HG03139 (cell line): ENCODE measurements around the gene AIRE.

ENCODE experiments used
- ATAC-seq: cut with Tn5 transposase; IDR thresholded peaks from one replicate; pipeline ENCODE4 v1.9.1; 2021; ENCODE audit not compliant: unreplicated experiment

Gene AIRE

DNA sequence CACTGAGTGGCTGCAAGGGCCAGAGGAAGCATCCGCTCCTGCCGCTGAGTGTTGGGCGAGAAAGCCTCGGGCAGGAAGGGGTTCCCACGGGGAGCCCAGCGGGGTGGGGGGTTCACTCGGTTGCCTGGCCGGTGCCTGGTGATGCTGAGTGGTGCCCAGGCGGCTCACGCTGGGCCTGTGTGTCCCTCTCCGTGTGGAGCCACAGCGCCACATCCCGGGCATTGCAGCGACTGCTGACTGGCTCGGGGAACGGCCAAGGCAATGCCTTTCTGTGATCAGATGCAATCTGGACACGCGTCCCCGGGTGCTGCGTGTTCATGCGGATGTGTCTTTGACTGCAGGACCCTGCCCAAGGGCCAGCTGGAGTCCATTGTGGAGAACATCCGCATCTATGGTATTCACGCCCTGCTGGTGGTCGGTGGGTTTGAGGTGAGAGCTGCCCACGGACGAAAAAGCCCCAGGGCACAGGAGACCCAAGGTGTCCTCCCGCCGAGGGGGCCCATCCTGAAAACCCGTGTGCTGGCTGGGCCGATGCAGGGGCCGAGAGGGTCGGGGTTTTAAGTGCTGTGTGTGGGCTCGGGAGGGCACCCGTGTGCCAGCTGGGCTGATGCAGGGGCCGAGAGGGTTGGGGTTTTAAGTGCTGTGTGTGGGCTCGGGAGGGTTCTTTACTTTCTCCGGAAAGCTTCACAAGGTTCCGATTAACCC is 37.1 kb downstream of the AIRE start:
- ATAC-seq = no peak

DNA sequence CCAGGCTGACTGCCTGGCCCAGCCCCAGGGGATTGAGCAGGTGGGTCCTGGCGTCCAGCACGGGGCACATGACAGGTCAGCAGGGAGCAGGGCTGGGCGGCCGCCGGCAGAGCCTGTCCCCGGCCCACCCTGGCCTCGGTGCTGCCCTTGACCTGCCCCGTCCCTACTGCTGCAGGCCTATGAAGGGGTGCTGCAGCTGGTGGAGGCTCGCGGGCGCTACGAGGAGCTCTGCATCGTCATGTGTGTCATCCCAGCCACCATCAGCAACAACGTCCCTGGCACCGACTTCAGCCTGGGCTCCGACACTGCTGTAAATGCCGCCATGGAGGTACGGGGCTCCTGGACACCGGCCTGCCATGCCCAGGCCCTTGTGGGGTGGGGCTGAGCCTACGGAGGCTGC is 37.9 kb downstream of the AIRE start:
- ATAC-seq = no peak

DNA sequence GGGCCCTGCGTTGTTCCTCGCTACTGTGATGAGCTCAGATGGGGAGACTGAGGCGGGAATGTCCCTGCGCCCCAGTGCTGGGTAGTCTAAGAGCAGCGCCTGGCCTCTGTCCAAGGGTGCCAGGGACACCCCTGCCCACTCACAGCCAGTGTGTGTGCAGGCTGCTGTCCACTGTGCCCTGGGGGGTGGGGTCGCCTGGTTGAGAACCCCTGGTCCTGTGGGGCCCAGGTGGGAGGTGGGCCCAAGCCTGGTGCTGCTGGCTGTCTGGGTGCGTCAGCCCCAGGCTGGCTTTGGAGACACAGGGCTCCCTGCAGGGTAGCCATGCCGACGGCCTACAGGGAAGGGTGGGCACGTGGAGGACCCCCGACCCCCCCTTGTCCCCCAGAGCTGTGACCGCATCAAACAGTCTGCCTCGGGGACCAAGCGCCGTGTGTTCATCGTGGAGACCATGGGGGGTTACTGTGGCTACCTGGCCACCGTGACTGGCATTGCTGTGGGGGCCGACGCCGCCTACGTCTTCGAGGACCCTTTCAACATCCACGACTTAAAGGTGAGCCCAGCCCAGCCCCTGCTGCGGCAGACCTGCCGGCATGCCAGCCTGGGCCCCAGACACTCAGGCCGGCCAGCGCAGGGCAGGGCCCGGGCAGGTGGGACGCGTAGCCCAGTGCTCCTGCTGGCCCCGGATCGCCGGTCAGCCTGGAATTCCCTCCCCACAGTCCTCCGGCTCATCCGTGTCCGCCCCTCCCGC is 38.6 kb downstream of the AIRE start:
- no peak for ATAC-seq

DNA sequence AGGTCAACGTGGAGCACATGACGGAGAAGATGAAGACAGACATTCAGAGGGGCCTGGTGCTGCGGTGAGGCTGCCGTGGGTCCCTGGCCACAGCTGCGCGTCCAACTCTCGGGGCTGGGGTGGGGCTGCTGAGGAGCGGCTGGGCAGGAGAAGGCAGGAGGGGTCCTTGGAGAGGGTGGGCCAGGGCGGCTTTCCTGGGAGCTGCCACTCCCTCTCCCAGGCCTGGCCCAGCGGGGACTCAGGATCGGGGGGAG is 39.1 kb downstream of the AIRE start:
- no peak for ATAC-seq

DNA sequence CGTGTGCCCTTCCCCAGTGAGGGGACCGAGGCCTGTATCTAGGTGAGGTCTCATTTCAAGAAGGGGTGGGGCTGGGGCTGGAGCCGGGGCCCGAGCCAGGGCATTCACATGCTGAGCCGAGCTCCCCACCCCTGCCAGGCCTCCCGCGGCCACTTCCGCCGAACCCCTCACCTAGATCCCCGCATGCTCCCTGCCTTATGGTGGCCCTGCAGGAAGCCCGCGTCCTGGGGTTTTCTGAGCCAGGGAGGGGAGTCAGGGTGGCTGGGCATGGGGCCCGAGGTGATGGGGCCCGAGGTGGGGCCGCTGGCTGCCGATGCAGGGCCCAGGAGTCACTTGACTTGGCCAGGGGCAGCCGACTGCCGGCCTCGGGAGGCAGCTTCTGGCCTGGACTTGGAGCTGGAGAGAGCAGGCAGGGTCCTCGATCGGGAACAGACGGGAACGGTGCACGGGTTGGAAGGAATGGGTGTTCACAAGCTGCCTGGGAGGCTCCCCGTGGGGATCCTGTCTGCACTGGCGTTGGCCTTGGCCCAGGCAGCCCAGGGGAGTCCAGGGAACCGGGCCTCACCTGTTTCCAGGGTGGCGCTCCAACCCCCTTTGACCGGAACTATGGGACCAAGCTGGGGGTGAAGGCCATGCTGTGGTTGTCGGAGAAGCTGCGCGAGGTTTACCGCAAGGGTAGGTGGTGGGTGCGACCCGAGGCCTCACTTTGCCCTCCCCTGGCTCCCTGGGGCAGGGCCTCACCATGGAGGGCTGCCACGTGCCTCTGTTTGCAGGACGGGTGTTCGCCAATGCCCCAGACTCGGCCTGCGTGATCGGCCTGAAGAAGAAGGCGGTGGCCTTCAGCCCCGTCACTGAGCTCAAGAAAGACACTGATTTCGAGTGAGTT is 40.0 kb downstream of the AIRE start:
- no peak for ATAC-seq

DNA sequence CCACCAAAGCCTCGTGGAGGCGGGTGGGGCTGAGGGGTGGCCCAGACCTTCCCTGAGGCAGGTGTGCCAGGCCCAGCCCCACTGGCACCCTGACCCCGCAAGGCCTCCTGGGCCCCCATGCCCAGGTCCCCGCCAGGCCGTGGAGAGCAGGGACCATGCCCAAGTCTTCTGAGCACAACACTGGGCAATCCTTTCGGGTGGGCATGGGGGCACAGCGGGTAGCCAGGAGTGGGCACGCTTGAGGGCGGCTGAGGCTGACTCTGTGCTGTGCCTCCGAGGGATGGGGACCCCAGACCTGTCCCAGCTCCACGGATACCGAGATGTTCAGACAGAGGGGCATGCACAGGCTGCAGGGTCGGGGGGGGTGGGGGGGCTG is 40.6 kb downstream of the AIRE start:
- ATAC-seq = no peak

DNA sequence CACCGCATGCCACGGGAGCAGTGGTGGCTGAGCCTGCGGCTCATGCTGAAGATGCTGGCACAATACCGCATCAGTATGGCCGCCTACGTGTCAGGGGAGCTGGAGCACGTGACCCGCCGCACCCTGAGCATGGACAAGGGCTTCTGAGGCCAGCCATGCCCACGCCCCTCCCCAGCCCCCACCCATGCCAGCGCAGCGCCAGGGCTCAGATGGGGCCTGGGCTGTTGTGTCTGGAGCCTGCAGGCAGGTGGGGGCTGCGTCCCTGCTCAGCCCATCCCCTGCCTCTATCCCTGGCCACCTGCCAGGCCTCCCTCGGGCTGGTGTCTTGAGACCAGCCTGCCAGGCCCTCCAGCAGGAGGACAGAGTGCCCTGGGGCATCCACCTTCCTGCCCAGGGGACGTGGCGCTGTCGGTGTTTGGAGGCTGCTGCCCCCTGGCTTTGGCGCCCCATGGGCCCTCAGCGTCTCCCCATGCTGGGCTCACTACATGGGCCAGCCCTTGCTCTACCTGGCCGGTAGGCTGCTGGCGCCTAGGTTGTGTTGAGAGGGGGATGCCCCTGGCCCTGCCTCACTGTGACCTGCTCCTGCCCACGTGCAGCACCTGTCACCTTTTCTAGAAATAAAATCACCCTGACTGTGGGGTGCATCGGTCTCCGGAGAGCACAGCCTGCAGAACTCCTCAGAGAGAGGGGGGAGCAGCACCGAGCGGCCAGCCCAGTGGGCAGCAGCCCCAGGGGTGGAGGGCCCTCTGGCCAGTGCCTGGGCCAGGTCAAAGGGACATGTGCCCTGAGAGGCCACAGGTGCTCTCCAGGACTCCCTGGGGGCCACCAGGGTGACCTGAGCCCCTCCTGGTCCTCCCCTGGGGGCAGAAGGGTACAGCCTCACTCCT is 41.3 kb downstream of the AIRE start:
- ATAC-seq = no peak

DNA sequence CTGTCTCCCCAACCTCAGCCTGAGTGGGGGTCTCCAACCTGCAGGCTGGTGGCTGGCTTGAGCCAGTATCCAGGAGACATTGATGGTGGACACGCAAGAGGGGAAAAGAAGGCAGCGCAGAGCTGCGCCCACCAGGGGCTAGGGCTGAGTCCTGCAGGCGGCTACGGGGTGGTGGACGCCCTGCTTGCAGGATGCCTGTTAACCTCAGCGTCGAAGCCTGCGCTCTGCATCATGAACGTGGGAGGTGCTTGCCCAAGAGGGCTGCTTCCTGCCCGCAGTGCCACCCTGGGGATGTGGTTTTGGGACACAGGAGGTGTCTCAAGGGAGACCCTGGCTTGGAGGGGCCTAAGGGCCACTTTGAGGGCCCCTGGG is 41.9 kb downstream of the AIRE start:
- no peak for ATAC-seq

DNA sequence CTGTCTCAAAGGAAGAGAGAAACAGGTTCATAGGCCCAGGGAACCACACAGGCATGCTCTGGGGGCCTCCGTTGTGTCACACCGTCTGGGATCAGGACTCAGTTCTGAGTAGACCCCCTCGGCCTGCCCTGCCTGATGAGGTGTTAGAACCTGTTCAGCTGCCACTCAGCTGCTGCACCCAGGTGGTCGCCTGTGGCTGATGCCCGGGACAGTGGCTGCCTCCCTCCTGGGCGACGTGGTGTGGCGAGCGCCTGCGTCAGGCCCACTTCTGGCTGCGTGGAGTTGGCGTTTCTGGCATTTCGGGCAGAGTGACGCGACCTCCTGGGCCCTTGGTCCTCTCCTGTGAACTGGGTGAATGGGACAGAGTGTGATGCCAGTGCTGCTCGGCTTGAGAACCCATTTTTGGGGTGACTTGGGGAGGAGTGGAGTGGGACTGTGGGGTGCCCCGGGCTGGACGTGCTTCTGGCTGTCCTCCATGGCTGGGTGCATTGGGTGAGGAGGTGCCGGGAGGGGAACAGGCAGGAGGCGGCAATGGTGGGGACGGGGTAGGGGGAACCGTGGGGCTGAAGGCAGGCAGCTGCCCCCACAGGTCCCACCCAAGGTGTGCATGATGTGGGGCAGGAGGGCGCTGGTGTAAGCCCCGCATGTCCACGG is 42.7 kb downstream of the AIRE start:
- ATAC-seq = no peak

DNA sequence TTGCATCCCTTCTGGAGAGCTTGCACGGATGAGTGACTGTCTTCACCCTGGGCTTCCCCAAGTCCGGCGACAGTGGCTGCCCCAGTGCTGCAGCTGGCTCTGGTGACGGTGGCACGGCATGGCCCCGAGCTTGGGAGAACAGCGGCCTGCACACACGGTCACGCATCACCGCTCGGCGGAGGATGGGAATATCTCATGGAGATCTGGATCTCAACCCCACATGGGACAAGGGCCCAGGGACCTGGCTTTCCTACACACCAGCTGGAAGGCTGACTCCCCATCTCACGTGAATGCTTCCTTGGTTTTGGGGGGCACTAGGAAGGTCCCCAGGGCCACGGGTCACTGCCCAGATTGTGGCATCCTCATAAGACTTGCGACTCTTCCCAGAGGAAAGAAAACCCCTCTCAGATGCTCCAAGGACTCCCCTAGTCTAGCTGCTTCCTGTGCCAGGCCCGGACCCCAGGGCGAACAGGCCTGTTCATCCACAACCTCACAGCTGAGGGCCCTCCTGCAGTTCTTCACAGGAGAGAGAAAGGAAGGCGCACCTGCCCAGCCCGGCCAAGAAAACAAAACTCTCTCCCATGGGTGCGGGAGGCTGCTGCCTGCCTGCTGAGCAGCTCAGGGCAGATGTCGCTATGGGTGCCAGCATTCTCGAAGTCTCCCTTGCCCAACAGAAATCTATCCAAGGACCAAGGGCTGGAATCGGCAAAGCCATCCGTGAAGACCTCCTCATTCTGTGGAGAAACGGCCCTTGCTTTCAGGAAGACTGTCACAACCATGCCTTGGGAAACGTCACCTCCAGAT is 43.6 kb downstream of the AIRE start:
- no peak for ATAC-seq

DNA sequence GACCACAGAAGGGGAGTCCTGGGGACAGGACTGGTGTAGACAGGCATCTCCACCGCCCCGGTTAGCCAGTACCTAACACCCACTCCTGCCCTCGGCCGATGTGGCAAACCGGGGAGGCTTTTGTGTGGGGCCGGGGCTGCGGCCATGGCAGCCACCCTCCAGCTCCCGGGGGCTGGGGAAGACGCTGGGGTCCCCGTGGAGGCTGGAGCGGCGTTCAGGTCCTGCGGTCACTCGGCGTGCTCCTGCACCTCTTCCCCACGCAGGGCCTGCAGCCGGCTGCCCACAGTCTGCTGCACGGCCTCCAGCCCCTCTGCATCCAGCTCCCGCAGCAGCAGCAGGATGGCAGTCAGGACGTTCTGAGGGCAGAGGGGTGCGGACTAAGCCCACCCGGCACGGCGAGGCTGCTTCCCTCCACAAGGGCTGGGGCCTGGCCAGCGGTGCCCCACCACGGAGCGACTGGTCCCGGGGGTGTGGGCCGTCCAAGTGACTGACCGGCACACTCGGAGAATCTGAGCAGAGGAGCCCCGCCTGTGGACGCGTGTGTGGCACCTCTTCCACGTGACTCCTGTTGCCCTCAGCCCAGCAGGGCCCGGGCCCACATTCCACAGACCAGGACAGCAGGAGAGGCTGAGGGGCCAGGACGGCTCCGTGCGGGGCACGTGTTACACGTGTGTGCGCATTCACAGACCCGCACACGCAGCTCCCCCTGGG is 44.5 kb downstream of the AIRE start:
- ATAC-seq = no peak

DNA sequence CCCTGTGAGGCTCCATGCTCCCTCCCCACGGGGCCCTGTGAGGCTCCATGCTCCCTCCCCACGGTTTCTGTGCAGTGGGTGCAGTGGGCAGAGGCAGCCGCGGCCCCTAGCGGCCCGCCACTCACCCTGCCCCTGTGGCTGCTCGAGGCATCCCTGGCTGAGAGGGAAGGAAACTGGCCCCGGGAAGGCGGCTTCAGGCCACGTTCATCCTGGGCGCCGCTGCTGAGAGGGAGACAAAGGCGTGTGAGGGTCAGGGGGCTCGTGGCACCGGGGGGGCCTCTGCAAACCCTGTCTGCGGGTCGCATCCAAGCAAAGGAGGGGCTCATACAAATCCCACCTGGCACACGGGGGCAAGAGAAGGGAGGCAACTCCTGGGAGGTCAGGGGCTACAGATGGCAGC is 45.0 kb downstream of the AIRE start:
- no peak for ATAC-seq

DNA sequence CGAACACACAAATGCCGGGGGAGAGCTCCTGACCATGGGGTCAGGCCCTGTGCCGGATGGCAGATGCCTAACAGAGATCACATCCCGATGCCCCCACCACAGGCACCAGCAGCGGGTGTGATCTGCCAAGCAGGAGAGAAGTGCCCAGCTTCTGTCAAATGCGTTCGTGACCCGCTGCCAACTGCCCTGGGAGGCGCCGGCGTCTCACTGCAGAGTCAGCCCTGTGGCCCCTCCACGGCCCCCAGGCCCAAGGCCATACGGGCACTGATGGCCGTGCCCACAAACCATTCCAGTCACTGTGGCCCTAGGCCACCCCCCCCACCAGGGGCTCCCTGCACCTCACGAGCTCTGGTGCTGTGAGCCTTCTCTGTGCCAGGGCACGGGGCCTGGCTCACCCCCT is 45.5 kb downstream of the AIRE start:
- ATAC-seq = no peak

DNA sequence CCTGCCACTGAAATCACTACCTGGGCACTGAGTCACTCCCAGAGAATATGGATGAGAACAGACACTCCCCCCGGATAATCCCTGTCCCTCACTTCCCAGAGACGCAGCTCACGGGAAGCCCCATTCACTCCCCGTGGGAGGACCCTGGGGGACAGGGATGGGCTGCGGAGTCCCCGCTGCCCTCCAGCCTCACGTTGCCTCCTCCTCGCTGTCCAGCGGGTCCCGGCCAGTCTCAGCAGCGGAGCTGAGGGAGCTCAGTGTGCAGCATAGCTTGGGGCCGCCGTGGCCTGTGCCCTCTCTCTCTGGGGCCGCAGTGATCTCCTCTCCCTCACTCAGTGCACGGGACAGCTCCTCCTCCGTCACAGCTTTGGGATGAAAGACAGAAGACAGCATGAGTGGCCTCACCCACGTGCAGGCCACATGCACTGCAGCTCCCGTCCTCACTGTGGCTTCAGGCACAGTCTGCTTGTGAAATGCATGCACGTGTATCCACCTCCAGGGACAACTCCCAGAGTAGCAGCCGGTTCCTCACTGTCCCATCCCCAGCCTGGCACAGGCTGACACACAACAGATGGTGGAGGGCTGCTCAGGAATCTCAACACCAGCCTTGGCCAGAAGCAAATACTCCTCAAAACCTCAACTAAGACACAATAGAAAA is 46.1 kb downstream of the AIRE start:
- no peak for ATAC-seq

DNA sequence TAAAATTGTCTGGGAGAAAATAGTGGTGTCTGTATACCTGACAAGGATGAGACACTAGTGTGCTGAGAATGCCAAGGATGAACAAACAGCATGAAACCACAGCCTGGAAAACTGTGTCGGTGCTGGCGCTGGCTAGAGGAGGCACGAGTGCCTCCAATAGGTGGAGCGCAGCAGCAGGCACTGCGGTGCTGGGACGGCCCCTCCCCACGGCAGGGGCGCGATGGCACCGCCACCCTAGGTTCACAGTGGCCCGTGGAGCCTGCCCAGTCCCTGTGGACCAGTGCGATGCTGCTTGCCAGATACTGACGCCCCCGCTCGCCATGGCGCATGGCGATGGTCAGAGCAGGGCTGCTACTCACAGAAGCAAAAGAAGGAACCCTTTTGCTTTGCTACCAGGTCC is 46.7 kb downstream of the AIRE start:
- ATAC-seq = no peak

DNA sequence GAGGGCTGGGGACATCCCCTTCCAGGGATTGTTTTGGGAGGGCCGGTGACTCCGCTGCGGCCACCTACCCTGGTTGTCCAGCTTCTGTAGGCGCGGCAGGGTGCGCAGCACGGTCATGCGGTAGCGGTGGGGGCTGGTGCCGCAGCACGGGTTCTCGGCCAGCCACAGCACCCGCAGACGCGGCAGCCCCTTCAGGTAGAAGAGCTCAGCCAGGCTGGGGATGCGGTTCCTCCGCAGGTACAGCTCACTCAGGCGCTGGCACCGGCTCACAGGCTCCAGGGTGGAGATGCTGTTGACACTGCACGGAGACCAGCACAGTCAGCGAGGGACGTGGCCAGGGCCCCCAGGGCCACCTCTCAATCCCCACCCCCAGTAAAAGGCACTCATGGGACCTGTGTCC is 47.3 kb downstream of the AIRE start:
- ATAC-seq = no peak

DNA sequence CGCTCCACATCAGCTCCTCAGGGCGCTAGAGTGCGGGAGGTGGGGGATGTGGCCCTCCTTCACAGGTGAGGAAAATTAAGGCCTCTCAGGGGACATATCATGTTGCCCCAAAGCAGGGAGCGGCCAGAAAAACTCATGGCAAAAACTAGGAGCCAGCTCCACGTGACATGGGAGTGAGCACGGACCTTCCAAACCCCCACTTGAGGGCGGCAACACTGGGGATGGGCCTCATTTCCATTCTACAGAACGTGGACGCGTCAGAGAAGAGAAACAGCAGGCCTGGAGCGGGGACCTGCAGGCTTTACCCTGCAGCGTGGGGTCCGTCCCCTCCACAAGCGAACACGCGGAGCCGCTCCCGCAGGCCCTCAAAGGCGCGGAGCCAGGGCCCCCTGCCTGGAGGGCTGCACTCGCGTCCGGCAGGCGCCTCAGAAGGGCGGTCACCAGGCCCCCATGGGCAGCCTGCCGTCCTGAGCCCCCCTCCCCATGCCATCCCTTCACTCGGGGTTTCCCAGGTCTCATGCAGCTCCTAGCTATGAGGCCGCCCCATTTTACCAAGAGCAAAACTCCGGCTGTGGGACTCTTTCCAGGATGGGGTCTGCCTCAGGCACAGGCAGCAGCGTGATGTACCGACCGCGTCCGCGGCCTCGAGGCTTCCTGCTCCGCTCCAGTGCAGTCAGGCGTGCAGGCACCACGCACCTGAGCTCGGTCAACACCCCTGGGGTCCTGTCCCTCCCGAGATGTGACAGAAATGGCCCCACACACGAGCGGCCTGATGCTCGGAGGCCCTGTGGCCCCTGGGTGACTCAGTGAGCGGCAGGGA is 48.0 kb downstream of the AIRE start:
- ATAC-seq = no peak
